MM.1S (cell line): ENCODE data around the gene NSF.

Experiments used
- CTCF ChIP-seq: fragments of 300-600 bp; sonication (generic); IDR thresholded peaks from 2 replicates; pipeline ENCODE4 v1.5.1; 2016; ENCODE audit warnings: antibody characterized with exemption, low read length, mixed read lengths
- EZH2 ChIP-seq: fragments of 300-600 bp; sonication (generic); optimal IDR thresholded peaks from 2 replicates; pipeline ENCODE3; 2017; ENCODE audit warnings: low read depth, mild to moderate bottlenecking, antibody characterized with exemption, low read length, mixed read lengths

GRCh38 chr17:46780003-46780373 is 189.5 kb downstream of the NSF start:
- TF ChIP-seq CTCF (no peak), EZH2 (no peak)
